ENCODE data around the gene P2RY6.

Gene P2RY6

DNA sequence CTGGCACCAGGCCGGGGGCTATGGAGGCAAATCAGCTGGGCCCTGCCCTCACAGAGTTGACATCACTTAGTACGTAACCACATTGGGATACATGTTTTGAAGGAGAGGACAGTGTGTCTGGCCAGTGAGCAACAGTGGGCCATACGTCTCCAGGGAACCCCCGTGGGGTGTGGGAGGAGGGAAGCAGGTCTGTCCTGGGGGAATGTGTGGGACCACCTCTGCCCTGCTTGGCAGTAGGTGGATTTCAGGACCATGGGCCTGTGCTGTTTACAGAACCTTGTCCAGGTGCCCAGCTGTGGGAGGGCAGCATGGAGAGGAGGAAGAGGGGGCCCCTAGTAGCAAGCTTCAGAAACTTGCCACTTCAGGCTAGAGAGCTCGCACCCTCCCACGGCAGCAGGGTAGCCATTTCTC, 33.0 kb upstream of the P2RY6 start:
- TF ChIP-seq, protein P1, sequence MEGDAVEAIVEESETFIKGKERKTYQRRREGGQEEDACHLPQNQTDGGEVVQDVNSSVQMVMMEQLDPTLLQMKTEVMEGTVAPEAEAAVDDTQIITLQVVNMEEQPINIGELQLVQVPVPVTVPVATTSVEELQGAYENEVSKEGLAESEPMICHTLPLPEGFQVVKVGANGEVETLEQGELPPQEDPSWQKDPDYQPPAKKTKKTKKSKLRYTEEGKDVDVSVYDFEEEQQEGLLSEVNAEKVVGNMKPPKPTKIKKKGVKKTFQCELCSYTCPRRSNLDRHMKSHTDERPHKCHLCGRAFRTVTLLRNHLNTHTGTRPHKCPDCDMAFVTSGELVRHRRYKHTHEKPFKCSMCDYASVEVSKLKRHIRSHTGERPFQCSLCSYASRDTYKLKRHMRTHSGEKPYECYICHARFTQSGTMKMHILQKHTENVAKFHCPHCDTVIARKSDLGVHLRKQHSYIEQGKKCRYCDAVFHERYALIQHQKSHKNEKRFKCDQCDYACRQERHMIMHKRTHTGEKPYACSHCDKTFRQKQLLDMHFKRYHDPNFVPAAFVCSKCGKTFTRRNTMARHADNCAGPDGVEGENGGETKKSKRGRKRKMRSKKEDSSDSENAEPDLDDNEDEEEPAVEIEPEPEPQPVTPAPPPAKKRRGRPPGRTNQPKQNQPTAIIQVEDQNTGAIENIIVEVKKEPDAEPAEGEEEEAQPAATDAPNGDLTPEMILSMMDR (conservative IDR thresholded peaks at IDR 0.05; ENCODE audit: low read length) = no peak
- H3K4me3 ChIP-seq (ENCODE audit: low read length) = no peak overlapping the region

DNA sequence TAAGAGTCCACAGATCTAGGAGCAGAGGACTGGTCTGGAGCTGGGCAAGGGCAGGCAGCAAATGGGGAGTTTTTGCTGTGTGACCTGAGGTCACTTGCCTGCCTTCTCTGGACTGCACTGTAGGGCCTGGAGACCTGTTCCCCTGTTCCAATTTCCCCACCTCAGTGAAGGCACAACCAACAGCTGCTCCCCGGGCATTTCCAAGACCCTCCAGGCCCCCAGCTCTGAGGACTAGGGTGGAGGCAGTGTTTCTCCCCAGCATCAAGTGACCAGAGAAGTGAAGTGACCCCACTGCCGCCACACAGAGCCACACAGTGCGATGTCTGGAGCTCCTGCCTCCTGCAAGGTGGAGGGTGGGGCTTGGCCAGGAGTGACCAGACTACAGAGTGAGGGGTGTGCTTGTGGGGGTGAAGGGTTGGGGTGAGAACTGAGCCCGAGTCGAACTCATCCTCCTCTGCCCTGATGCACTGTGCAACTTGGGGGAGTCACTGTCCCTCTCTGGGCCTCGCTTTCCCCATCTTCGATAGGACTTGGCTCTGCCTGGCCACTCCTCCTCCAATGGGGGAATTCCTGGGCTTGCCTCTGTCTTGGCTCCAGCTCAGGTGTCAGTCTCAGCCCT, 32.5 kb upstream of the P2RY6 start:
- TF ChIP-seq, protein P1 (conservative IDR thresholded peaks at IDR 0.05; ENCODE audit: low read length) = no peak
- no peak overlapping the region for H3K4me3 ChIP-seq (ENCODE audit: low read length)
- no peak for DNase-seq (ENCODE audit: low read depth)

More for the DNA sequence above, 33.0 kb upstream of the P2RY6 start:
- DNase-seq (ENCODE audit: low read depth) = no peak

DNA sequence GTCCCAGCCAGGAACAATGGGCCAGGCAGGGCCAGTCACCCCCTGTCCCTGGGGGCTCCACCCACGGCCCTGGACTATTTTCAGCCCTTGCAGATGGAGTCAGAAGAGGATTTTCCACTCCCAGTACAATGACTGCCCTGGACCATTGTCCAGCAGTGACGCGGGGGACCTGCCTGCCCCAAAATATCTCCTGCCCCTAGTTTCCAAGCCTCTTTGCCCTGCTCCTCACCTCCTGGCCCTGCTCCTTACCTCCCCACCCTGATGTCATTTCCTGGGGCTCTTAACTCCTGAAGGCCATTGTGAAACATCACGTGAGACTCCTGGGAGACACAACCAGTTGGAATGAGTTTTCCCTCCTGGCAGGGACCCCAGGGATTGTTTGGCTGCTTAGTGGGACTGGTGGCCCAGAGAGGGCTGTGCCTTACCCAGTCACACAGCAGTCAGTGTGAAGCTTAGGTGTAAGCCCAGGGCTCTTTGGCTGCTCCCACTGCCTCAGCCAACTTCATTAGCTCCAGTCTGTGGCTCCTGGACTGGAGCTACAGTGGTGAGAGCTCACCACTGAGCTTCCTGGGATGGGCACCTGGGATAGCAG, 31.9 kb upstream of the P2RY6 start:
- peak; percentile 89 for DNase-seq (ENCODE audit: low read depth)
- TF ChIP-seq, protein P1 (conservative IDR thresholded peaks at IDR 0.05; ENCODE audit: low read length) = no peak

DNA sequence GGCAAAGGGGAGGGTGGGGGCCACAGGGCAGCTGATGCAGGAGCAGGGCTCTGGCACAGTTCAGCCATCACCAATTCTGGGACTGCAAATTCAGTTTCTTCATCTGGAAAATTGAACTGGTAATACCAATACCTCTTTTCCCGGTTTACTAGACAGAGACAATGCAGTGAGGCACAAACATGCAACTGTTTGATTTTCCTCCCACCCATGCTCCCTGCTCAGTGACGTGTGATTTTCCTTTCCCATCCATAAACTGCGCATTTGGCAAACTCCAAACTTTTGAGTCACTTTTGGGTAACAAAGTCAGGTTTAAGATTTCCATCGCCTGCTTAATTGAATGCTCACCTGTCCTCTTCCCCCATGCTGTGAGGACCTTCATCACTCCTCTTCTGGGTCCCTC, 30.8 kb upstream of the P2RY6 start:
- TF ChIP-seq, protein P1 (conservative IDR thresholded peaks at IDR 0.05; ENCODE audit: low read length) = no peak
- H3K4me3 ChIP-seq (ENCODE audit: low read length) = no peak overlapping the region
- no peak for DNase-seq (ENCODE audit: low read depth)

More for the DNA sequence above, 31.9 kb upstream of the P2RY6 start:
- H3K4me3 ChIP-seq (ENCODE audit: low read length) = no peak overlapping the region

DNA sequence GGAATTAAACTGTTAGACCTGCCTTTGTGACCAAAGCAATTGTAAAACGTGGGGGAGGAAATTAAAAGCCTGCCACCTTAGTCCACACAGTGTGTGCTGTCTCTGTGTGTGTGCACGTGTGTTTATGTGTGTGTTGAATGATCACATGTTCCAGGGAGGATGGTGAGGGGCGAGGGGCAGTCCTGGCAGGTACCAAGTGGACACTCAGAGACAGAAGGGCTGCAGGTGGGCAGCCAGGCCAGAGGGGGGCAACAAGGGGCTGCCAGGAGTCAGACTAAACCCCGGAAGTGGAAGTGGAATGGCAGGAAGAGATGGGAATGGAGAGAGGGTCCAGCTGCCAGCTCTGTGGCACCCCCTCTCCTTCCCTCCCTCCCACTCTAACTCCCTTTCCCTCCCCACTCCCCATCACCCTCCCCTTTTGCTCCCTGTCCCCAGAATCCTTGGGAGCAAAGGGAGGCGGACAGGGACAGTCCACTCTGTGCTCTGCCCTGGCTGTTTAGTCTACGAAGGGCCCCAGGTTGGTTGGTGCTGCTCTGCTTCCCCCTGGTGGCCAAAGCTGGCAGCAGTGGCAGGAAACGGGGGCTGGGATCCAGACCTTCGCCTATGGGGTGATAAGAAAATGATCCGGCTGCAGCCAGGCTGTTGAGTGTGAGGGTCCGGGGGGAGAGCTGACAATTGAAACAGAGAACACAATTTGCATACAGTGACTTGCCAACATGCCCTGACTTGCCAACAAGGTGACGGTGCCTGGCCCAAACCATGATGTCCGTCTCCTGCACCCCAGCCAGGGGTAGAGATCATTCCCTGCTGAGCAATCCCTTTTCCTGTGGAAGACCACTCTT, 29.7 kb upstream of the P2RY6 start:
- no peak overlapping the region for H3K4me3 ChIP-seq (ENCODE audit: low read length)
- peak; percentile 61 for DNase-seq (ENCODE audit: low read depth)
- TF ChIP-seq, protein P1 (conservative IDR thresholded peaks at IDR 0.05; ENCODE audit: low read length) = peak; percentile 82

DNA sequence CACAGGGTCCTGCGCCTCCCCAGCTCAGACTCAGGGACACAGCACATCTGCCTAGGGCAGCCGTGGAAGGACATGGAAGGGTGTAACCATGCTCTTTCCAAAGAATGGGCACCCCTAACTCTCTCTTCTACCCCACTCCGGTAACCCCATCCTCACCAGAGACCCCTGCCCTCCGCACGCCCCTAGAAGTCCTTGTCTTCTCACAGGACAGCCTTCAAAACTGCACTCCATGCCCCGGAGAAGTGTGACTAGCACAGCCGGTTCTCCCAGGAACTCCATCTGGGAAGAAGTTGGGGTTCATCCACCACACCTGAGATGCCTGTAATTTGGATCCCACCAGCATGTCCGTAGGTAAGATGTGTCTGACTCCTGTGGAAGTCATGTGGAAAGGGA, 29.0 kb upstream of the P2RY6 start:
- DNase-seq (ENCODE audit: low read depth) = no peak
- TF ChIP-seq, protein P1 (conservative IDR thresholded peaks at IDR 0.05; ENCODE audit: low read length) = no peak

More for the DNA sequence above, 29.0 kb upstream of the P2RY6 start:
- H3K4me3 ChIP-seq (ENCODE audit: low read length) = no peak overlapping the region
